HL-60 (cell line): Measurements from ENCODE around the gene LTBR.

Experiments used
- DNase-seq, 2 experiments: peaks; one replicate each; pipeline ENCODE4 v3.0.0-alpha.2; 2010 to 2020; ENCODE audit warnings: low read depth in 1 of 2, low spot score in 1 of 2
- H3K27ac ChIP-seq: fragments of 250-450 bp; sonication (Bioruptor Pico); replicated peaks from 2 replicates; pipeline ENCODE4 v1.5.1; 2020; ENCODE audit warnings: mild to moderate bottlenecking, moderate library complexity
- H3K27me3 ChIP-seq: fragments of 250-450 bp; sonication (Bioruptor Pico); 2 replicates; pipeline ENCODE4 v1.5.1; 2021; ENCODE audit warnings: mild to moderate bottlenecking, moderate library complexity; ENCODE audit not compliant: insufficient read depth, poor library complexity, severe bottlenecking
- H3K4me3 ChIP-seq: replicated peaks from 2 replicates; pipeline ENCODE4 v1.5.1; 2011; ENCODE audit warnings: mild to moderate bottlenecking, control low read depth, low read length; ENCODE audit not compliant: insufficient read depth
- GABPA ChIP-seq: IDR thresholded peaks from 2 replicates; pipeline ENCODE4 v1.6.1; 2012; ENCODE audit warnings: low read depth
- POLR2AphosphoS5 ChIP-seq: IDR thresholded peaks from 2 replicates; pipeline ENCODE4 v1.6.1; 2012; ENCODE audit warnings: low read depth
- REST ChIP-seq: IDR thresholded peaks from 2 replicates; pipeline ENCODE4 v1.6.1; 2012; ENCODE audit warnings: low read depth; ENCODE audit not compliant: insufficient replicate concordance
- SPI1 ChIP-seq: IDR thresholded peaks from 2 replicates; pipeline ENCODE4 v1.6.1; 2012; ENCODE audit warnings: low read depth, mild to moderate bottlenecking, borderline replicate concordance
- TF ChIP-seq, protein P1 (sequence below): IDR thresholded peaks from one replicate; pipeline ENCODE4 v1.5.1; 2011; ENCODE audit warnings: low read length, control low read depth, inconsistent platforms; ENCODE audit not compliant: insufficient read depth

The LTBR gene

GRCh38 chr12:6435961-6436715 lies 52.2 kb downstream of the LTBR start:
- no peak for DNase-seq

DNA sequence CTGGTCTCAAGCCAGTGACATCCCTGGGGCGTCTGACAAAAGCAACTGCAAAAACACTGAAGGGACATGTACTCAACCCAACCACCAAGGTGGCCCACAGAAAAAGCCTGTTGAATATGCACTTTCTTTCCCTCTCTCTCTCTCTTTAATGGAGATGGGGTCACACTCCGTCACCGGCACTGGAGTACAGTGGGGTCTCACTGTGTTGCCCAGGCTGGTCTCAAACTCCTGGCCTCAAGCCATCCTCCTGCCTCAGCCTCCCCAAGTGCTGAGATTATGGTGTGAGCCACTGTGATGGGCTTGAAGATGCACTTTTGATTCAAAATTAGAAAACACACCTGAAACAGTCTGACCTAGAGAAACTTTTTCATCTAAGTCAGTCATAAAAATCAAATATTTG lies 53.6 kb downstream of the LTBR start:
- DNase-seq, result no peak
- no peaks in the 10 kb centered on the region for H3K27me3 ChIP-seq
- TF ChIP-seq SPI1 (no peak), POLR2AphosphoS5 (no peak), REST (no peak), GABPA (no peak)
- TF ChIP-seq, protein P1, sequence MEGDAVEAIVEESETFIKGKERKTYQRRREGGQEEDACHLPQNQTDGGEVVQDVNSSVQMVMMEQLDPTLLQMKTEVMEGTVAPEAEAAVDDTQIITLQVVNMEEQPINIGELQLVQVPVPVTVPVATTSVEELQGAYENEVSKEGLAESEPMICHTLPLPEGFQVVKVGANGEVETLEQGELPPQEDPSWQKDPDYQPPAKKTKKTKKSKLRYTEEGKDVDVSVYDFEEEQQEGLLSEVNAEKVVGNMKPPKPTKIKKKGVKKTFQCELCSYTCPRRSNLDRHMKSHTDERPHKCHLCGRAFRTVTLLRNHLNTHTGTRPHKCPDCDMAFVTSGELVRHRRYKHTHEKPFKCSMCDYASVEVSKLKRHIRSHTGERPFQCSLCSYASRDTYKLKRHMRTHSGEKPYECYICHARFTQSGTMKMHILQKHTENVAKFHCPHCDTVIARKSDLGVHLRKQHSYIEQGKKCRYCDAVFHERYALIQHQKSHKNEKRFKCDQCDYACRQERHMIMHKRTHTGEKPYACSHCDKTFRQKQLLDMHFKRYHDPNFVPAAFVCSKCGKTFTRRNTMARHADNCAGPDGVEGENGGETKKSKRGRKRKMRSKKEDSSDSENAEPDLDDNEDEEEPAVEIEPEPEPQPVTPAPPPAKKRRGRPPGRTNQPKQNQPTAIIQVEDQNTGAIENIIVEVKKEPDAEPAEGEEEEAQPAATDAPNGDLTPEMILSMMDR, result no peak
- H3K27ac ChIP-seq, result no peak overlapping the region
- no peak overlapping the region for H3K4me3 ChIP-seq

More at GRCh38 chr12:6435961-6436715, 52.2 kb downstream of the LTBR start:
- no peaks in the 10 kb centered on the region for H3K27me3 ChIP-seq
- TF ChIP-seq REST (no peak), SPI1 (no peak), GABPA (no peak), POLR2AphosphoS5 (no peak)
- TF ChIP-seq, protein P1, result no peak
- no peak overlapping the region for H3K4me3 ChIP-seq
- no peak overlapping the region for H3K27ac ChIP-seq

DNA sequence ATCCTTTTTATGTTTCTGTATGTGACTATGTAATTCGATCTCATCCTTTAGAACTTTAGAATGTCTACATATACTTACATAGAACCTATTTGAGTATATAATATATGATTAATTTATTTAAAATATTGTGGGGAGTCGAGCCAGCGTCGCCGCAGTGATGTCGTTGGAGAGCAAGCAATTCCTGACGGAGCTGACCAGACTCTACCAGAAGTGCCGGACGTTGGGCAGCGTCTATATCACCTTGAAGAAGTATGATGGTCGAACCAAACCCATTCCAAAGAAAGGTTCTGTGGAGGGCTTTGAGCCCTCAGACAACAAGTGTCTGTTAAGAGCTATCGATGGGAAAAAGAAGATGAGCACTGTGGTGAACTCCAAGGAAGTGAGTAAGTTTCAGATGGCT lies 54.4 kb downstream of the LTBR start:
- no peaks in the 10 kb centered on the region for H3K27me3 ChIP-seq
- H3K27ac ChIP-seq, result no peak overlapping the region
- TF ChIP-seq, protein P1, result no peak
- no peak for DNase-seq
- no peak overlapping the region for H3K4me3 ChIP-seq

DNA sequence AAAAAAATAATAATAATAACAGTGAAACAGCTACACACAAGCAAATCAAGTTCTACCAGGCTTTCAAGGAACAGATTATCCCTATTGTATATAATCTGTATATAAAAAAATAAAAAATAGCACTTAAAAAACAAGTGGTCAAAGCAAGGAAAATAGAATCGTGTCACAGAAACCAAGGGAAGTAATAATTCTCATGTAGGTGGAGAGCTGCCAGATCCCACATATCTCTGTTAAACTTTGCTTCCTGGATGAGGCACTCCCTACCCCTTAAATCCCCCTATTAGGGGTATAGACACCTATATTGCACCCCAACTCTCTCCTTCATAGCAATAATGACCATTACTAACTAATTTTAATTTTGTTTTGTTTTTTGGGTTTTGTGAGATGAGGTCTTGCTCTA lies 56.4 kb downstream of the LTBR start:
- no peak overlapping the region for H3K27ac ChIP-seq
- TF ChIP-seq SPI1 (no peak), POLR2AphosphoS5 (no peak), GABPA (no peak), REST (no peak)
- TF ChIP-seq, protein P1, result no peak
- DNase-seq, result no peak

More for the DNA sequence above, 56.4 kb downstream of the LTBR start:
- no peaks in the 10 kb centered on the region for H3K27me3 ChIP-seq
- H3K4me3 ChIP-seq, result no peak overlapping the region
